Activated CD4-positive, alpha-beta T cell treated with anti-CD3 and anti-CD28 coated beads for 36 hours (primary cell): ENCODE data around the gene TBCD. TPM values are rescaled to one million over a fixed set of nuclear protein-coding genes. Genes with fewer than 3 reads are reported as not detected.

Source experiments
- ATAC-seq: fragments of 200-7000 bp; cut with Tn5 transposase; one replicate; pipeline ENCODE4 v1.10.0; 2021; ENCODE audit warnings: mild to moderate bottlenecking, moderate library complexity
- CTCF ChIA-PET: fragments of 350-600 bp; sonication (Branson Sonifier 250); formaldehyde crosslinking; loops from one replicate; lab custom pipeline; 2021; ENCODE audit warnings: antibody characterized with exemption; lab: Charles Lee
- POLR2A ChIA-PET: fragments of 350-600 bp; sonication (Branson Sonifier 250); formaldehyde crosslinking; loops from one replicate; lab custom pipeline; 2021; ENCODE audit warnings: antibody characterized with exemption, inconsistent platforms; lab: Charles Lee
- DNase-seq: peaks from one replicate; pipeline ENCODE4 v3.0.0-alpha.2; 2020
- H3K27ac Mint-ChIP-seq: one replicate; pipeline ENCODE4 v1.8.0; 2021; ENCODE audit warnings: mixed read lengths
- H3K27me3 Mint-ChIP-seq: one replicate; pipeline ENCODE4 v1.8.0; 2021; ENCODE audit warnings: mixed read lengths
- H3K36me3 Mint-ChIP-seq: one replicate; pipeline ENCODE4 v1.8.0; 2021; ENCODE audit warnings: low read depth, mixed read lengths
- H3K4me1 Mint-ChIP-seq: one replicate; pipeline ENCODE4 v1.8.0; 2021; ENCODE audit warnings: mixed read lengths
- H3K4me3 Mint-ChIP-seq: one replicate; pipeline ENCODE4 v1.8.0; 2021; ENCODE audit warnings: mild to moderate bottlenecking, moderate library complexity, mixed read lengths
- H3K9me3 Mint-ChIP-seq: one replicate; pipeline ENCODE4 v1.8.0; 2021; ENCODE audit warnings: low read depth, mixed read lengths
- intact Hi-C, 2 experiments: fragments of 100-400 bp; cut with DNase I in 1 of 2; cut with micrococcal nuclease in 1 of 2; formaldehyde crosslinking; loops; one replicate each; pipeline versions ENCODE4 v1.14.2 to v1.15.1; 2022 to 2024; cut with DNase I, micrococcal nuclease
- total RNA-seq, 2 experiments: library from RNA; stranded (reverse); gene quantifications; one replicate each; pipeline ENCODE4 v1.2.3, GENCODE V29; 2021

The TBCD gene
- total RNA-seq, 2 experiments from 2014 or later, result 83.3 to 97.2 TPM

- H3K36me3 Mint-ChIP-seq, result peaks cover 22% of the 10 kb centered on the region
- ATAC-seq (no peak), DNase-seq (no peak)
- POLR2A ChIA-PET, result interaction anchor here (1.2 kb wide), 1 partner anchor 14 kb away, joined by 3 read pairs; no protein-coding TSS in a partner anchor
- H3K4me1 Mint-ChIP-seq, result peaks cover 36% of the 10 kb centered on the region
- no peaks in the 10 kb centered on the region for H3K27me3 Mint-ChIP-seq
- intact Hi-C loops, result no loop called here
- H3K9me3 Mint-ChIP-seq, result no peaks in the 10 kb centered on the region
- H3K4me3 Mint-ChIP-seq, result no peak overlapping the region
- H3K27ac Mint-ChIP-seq, result peak overlapping the region; percentile 19
- CTCF ChIA-PET, result interaction anchor here (0.6 to 1.5 kb wide), 3 partner anchors 15 to 70 kb away, joined by 3 read pairs; no protein-coding TSS in a partner anchor
These were observed 120.1 kb downstream of the TBCD start for GRCh38 chr17:82871776-82872561.

GRCh38 chr17:82872591-82873520, 121.0 kb downstream of the TBCD start:
- Mint-ChIP-seq H3K36me3 (peaks cover 22% of the 10 kb centered on the region), H3K9me3 (no peaks in the 10 kb centered on the region), H3K4me3 (no peak overlapping the region), H3K27ac (no peak overlapping the region), H3K4me1 (peaks cover 41% of the 10 kb centered on the region), H3K27me3 (no peaks in the 10 kb centered on the region)
- intact Hi-C loops, result no loop called here
- CTCF ChIA-PET, result interaction anchor here (1.5 kb wide), 1 partner anchor 71 kb away, joined by 3 read pairs; no protein-coding TSS in a partner anchor
- DNase-seq (no peak), ATAC-seq (no peak)
- POLR2A ChIA-PET, result no interaction called here

GRCh38 chr17:82873521-82873920, 121.7 kb downstream of the TBCD start:
- ChIA-PET POLR2A (no interaction called here), CTCF (no interaction called here)
- H3K27me3 Mint-ChIP-seq, result no peaks in the 10 kb centered on the region
- peaks cover 22% of the 10 kb centered on the region for H3K36me3 Mint-ChIP-seq
- H3K9me3 Mint-ChIP-seq, result no peaks in the 10 kb centered on the region
- intact Hi-C loops, result no loop called here
- no peak overlapping the region for H3K27ac Mint-ChIP-seq
- DNase-seq (no peak), ATAC-seq (no peak)
- H3K4me3 Mint-ChIP-seq, result no peak overlapping the region
- peaks cover 46% of the 10 kb centered on the region for H3K4me1 Mint-ChIP-seq

GRCh38 chr17:82874011-82874835, 122.4 kb downstream of the TBCD start:
- CTCF ChIA-PET, result interaction anchor here (1.4 kb wide), 1 partner anchor 9 kb away, joined by 5 read pairs; no protein-coding TSS in a partner anchor
- H3K4me3 Mint-ChIP-seq, result no peak overlapping the region
- no peak for ATAC-seq

GRCh38 chr17:82875407-82875856, 123.6 kb downstream of the TBCD start:
- Mint-ChIP-seq H3K4me1 (peaks cover 53% of the 10 kb centered on the region), H3K9me3 (no peaks in the 10 kb centered on the region), H3K36me3 (peaks cover 18% of the 10 kb centered on the region), H3K27ac (no peak overlapping the region), H3K4me3 (no peak overlapping the region), H3K27me3 (no peaks in the 10 kb centered on the region)
- ATAC-seq, result no peak
- intact Hi-C loops, result loop anchor here in 1 of 2 experiments (5.0 kb wide), 1 partner anchor 207 kb away; no protein-coding TSS in a partner anchor
- POLR2A ChIA-PET, result no interaction called here
- no peak for DNase-seq
- CTCF ChIA-PET, result interaction anchor here (0.5 to 1.6 kb wide), 4 partner anchors 10 to 183 kb away, joined by 3 to 6 read pairs (median 4); no protein-coding TSS in a partner anchor

More at GRCh38 chr17:82874011-82874835, 122.4 kb downstream of the TBCD start:
- POLR2A ChIA-PET, result no interaction called here
- H3K27ac Mint-ChIP-seq, result no peak overlapping the region
- DNase-seq, result no peak
- peaks cover 49% of the 10 kb centered on the region for H3K4me1 Mint-ChIP-seq
- H3K27me3 Mint-ChIP-seq, result no peaks in the 10 kb centered on the region
- peaks cover 22% of the 10 kb centered on the region for H3K36me3 Mint-ChIP-seq
- H3K9me3 Mint-ChIP-seq, result no peaks in the 10 kb centered on the region
- intact Hi-C loops, result no loop called here

- H3K27ac Mint-ChIP-seq, result no peak overlapping the region
- intact Hi-C loops, result loop anchor here in 1 of 2 experiments (2.0 to 5.0 kb wide), 2 partner anchors 15 to 206 kb away; no protein-coding TSS in a partner anchor
- no peak overlapping the region for H3K4me3 Mint-ChIP-seq
- CTCF ChIA-PET, result interaction anchor here (0.5 to 2.2 kb wide), 6 partner anchors 9 to 498 kb away, joined by 3 to 6 read pairs (median 4); no protein-coding TSS in a partner anchor
- peaks cover 48% of the 10 kb centered on the region for H3K4me1 Mint-ChIP-seq
- POLR2A ChIA-PET, result no interaction called here
- no peaks in the 10 kb centered on the region for H3K27me3 Mint-ChIP-seq
- peaks cover 12% of the 10 kb centered on the region for H3K36me3 Mint-ChIP-seq
- no peak for DNase-seq
- no peaks in the 10 kb centered on the region for H3K9me3 Mint-ChIP-seq
- ATAC-seq, result no peak
These were observed 124.3 kb downstream of the TBCD start for GRCh38 chr17:82876149-82876548.

GRCh38 chr17:82876602-82877379, 124.9 kb downstream of the TBCD start:
- Mint-ChIP-seq H3K27ac (peak overlapping the region; percentile 60), H3K9me3 (no peaks in the 10 kb centered on the region)
- peak; percentile 34 for DNase-seq

GRCh38 chr17:82878527-82878926, 126.7 kb downstream of the TBCD start:
- intact Hi-C loops, result loop anchor here in 1 of 2 experiments (5.0 kb wide), 1 partner anchor 204 kb away; no protein-coding TSS in a partner anchor
- Mint-ChIP-seq H3K27me3 (no peaks in the 10 kb centered on the region), H3K4me1 (peaks cover 65% of the 10 kb centered on the region), H3K9me3 (no peaks in the 10 kb centered on the region), H3K4me3 (no peak overlapping the region), H3K36me3 (peaks cover 6% of the 10 kb centered on the region), H3K27ac (peak overlapping the region; percentile 32)
- POLR2A ChIA-PET, result no interaction called here
- no peak for DNase-seq
- CTCF ChIA-PET, result interaction anchor here (0.6 to 1.1 kb wide), 2 partner anchors 21 to 98 kb away, joined by 3 to 5 read pairs; no protein-coding TSS in a partner anchor
- ATAC-seq, result no peak

More at GRCh38 chr17:82876602-82877379, 124.9 kb downstream of the TBCD start:
- peak; percentile 81 for ATAC-seq
- CTCF ChIA-PET, result interaction anchor here (0.6 to 2.2 kb wide), 3 partner anchors 9 to 498 kb away, joined by 3 to 6 read pairs (median 4); no protein-coding TSS in a partner anchor
- intact Hi-C loops, result loop anchor here in 1 of 2 experiments (1.0 to 5.0 kb wide), 3 partner anchors 12 to 206 kb away; no protein-coding TSS in a partner anchor
- POLR2A ChIA-PET, result no interaction called here
- Mint-ChIP-seq H3K4me1 (peaks cover 48% of the 10 kb centered on the region), H3K4me3 (no peak overlapping the region), H3K36me3 (peaks cover 9% of the 10 kb centered on the region), H3K27me3 (no peaks in the 10 kb centered on the region)

GRCh38 chr17:82879241-82879640, 127.4 kb downstream of the TBCD start:
- ATAC-seq, result no peak
- Mint-ChIP-seq H3K4me1 (peaks cover 72% of the 10 kb centered on the region), H3K27ac (no peak overlapping the region), H3K9me3 (no peaks in the 10 kb centered on the region), H3K27me3 (no peaks in the 10 kb centered on the region), H3K36me3 (peaks cover 8% of the 10 kb centered on the region), H3K4me3 (no peak overlapping the region)
- ChIA-PET CTCF (interaction anchor here (1.1 kb wide), 1 partner anchor 21 kb away, joined by 5 read pairs; no protein-coding TSS in a partner anchor), POLR2A (no interaction called here)
- no peak for DNase-seq
- intact Hi-C loops, result loop anchor here in 1 of 2 experiments (5.0 kb wide), 1 partner anchor 203 kb away; no protein-coding TSS in a partner anchor
